ENCODE results near the gene SEMG1. TPM values are rescaled to one million over a fixed set of nuclear protein-coding genes. Genes with fewer than 3 reads are reported as not detected.

SEMG1 gene
- total and polyA plus RNA-seq, 2 donors (not counting 1 experiment from before 2014, with no cell fraction given) = not detected

- WGBS (ENCODE audit: insufficient coverage) = 91% methylated on average over 1 of the region's 4 CpGs
- TF ChIP-seq CTCF (IDR thresholded peaks at IDR 0.05) (no peak), EZH2 (IDR thresholded peaks at IDR 0.05; ENCODE audit: borderline replicate concordance, insufficient read depth, low read depth, low read length, poor library complexity, severe bottlenecking) (no peak)
Observed at GRCh38 chr20:45176526-45177267, 30.1 kb upstream of the SEMG1 start.

GRCh38 chr20:45179166-45179565, 27.7 kb upstream of the SEMG1 start:
- H3K4me1 Mint-ChIP-seq = no peaks in the 10 kb centered on the region
- peaks cover 17% of the 10 kb centered on the region for H3K27me3 Mint-ChIP-seq

More at GRCh38 chr20:45176526-45177267, 30.1 kb upstream of the SEMG1 start:
- H3K27ac ChIP-seq (ENCODE audit: low read length in 2 of 2) = no peak overlapping the region
- no peak overlapping the region for H3K4me2 ChIP-seq (replicated peaks; ENCODE audit: low read depth, low read length, poor library complexity, severe bottlenecking)
- ATAC-seq (ENCODE audit: low read depth) (no peak), DNase-seq (no peak)
- no peaks in the 10 kb centered on the region for H4K20me1 ChIP-seq (ENCODE audit: control insufficient read depth, insufficient read depth, low read length, poor library complexity, severe bottlenecking)
- H3K27me3 Mint-ChIP-seq = peaks cover 14% of the 10 kb centered on the region
- H3K4me1 Mint-ChIP-seq = no peaks in the 10 kb centered on the region
- no peaks in the 10 kb centered on the region for H3K9me3 ChIP-seq (ENCODE audit: control extremely low read depth in 1 of 3, control insufficient read depth in 2 of 3, insufficient read depth in 1 of 3, low read length in 2 of 3)
- no peak overlapping the region for H2AFZ ChIP-seq (ENCODE audit: insufficient read depth, low read depth, low read length, poor library complexity, severe bottlenecking)
- no peaks in the 10 kb centered on the region for H3K4me1 ChIP-seq (ENCODE audit: control insufficient read depth in 2 of 2, insufficient read depth in 2 of 2, low read length in 2 of 2)
- H3K4me3 Mint-ChIP-seq = no peak overlapping the region
- no peaks in the 10 kb centered on the region for H3K79me2 ChIP-seq (ENCODE audit: control insufficient read depth, insufficient read depth, low read length)
- ChIA-PET POLR2A (no interaction called here), CTCF (interaction anchor here (0.6 kb wide), 1 partner anchor 948 kb away, joined by 3 read pairs; no protein-coding TSS in a partner anchor)
- no peaks in the 10 kb centered on the region for H3K36me3 ChIP-seq (replicated peaks in 1 of 2; ENCODE audit: control extremely low read depth in 1 of 2, control insufficient read depth in 1 of 2, extremely low read depth in 1 of 2, insufficient read depth in 2 of 2, low read length in 1 of 2)
- no peak overlapping the region for H3K4me3 ChIP-seq (ENCODE audit: control extremely low read depth in 1 of 5, extremely low read depth in 1 of 5, insufficient read depth in 1 of 5, low read depth in 2 of 5, low read length in 4 of 5)
- peaks cover 0 to 3% (median 0%) of the 10 kb centered on the region in 4 experiments for H3K27me3 ChIP-seq (replicated peaks in 1 of 4; ENCODE audit: control extremely low read depth in 1 of 4, control insufficient read depth in 3 of 4, insufficient read depth in 4 of 4, low read length in 3 of 4)
- intact Hi-C loops (cut with micrococcal nuclease) = no loop called here
- no peak overlapping the region for H3K9ac ChIP-seq (ENCODE audit: low read length)
- no peak overlapping the region for H3K27ac Mint-ChIP-seq
- no peaks in the 10 kb centered on the region for H3K9me3 Mint-ChIP-seq (ENCODE audit: insufficient read depth)

More at GRCh38 chr20:45179166-45179565, 27.7 kb upstream of the SEMG1 start:
- no peak for DNase-seq
- ATAC-seq (ENCODE audit: low read depth) = no peak
- intact Hi-C loops (cut with micrococcal nuclease) = no loop called here
- Histone ChIP-seq H3K79me2 (ENCODE audit: control insufficient read depth, insufficient read depth, low read length) (no peaks in the 10 kb centered on the region), H2AFZ (ENCODE audit: insufficient read depth, low read depth, low read length, poor library complexity, severe bottlenecking) (no peak overlapping the region), H3K27ac (ENCODE audit: low read length in 2 of 2) (no peak overlapping the region), H3K4me3 (ENCODE audit: control extremely low read depth in 1 of 5, extremely low read depth in 1 of 5, insufficient read depth in 1 of 5, low read depth in 2 of 5, low read length in 4 of 5) (no peak overlapping the region), H3K9me3 (ENCODE audit: control extremely low read depth in 1 of 3, control insufficient read depth in 2 of 3, insufficient read depth in 1 of 3, low read length in 2 of 3) (no peaks in the 10 kb centered on the region), H3K9ac (ENCODE audit: low read length) (no peak overlapping the region), H4K20me1 (ENCODE audit: control insufficient read depth, insufficient read depth, low read length, poor library complexity, severe bottlenecking) (no peaks in the 10 kb centered on the region), H3K4me2 (replicated peaks; ENCODE audit: low read depth, low read length, poor library complexity, severe bottlenecking) (no peak overlapping the region), H3K36me3 (replicated peaks in 1 of 2; ENCODE audit: control extremely low read depth in 1 of 2, control insufficient read depth in 1 of 2, extremely low read depth in 1 of 2, insufficient read depth in 2 of 2, low read length in 1 of 2) (no peaks in the 10 kb centered on the region), H3K27me3 (replicated peaks in 1 of 4; ENCODE audit: control extremely low read depth in 1 of 4, control insufficient read depth in 3 of 4, insufficient read depth in 4 of 4, low read length in 3 of 4) (peaks cover 0 to 11% (median 0%) of the 10 kb centered on the region in 4 experiments), H3K4me1 (ENCODE audit: control insufficient read depth in 2 of 2, insufficient read depth in 2 of 2, low read length in 2 of 2) (no peaks in the 10 kb centered on the region)
- Mint-ChIP-seq H3K9me3 (ENCODE audit: insufficient read depth) (no peaks in the 10 kb centered on the region), H3K4me3 (no peak overlapping the region), H3K27ac (no peak overlapping the region)
- WGBS (ENCODE audit: insufficient coverage) = 69% methylated on average over 1 of the region's 2 CpGs
- TF ChIP-seq CTCF (IDR thresholded peaks at IDR 0.05) = no peak
- no peak for TF ChIP-seq EZH2 (IDR thresholded peaks at IDR 0.05; ENCODE audit: borderline replicate concordance, insufficient read depth, low read depth, low read length, poor library complexity, severe bottlenecking)
- ChIA-PET CTCF (no interaction called here), POLR2A (no interaction called here)
